Adrenal gland (tissue), 12 donors: Measurements from ENCODE around the gene ABCD1. TPM values are rescaled to one million over a fixed set of nuclear protein-coding genes. Genes with fewer than 3 reads are reported as not detected.

Experiments
- DNase-seq, 7 donors: peaks; one replicate each; pipeline ENCODE4 v3.0.0-alpha.2; 2019 to 2020
- H3K27ac ChIP-seq, 5 donors: fragments of 200-600 bp; sonication (generic) in 4 of 5; 1 replicate in 3 of 5; 2 replicates in 2 of 5; pipeline versions ENCODE4 v1.5.1 to v1.8.0; 2016 to 2020; ENCODE audit warnings: mild to moderate bottlenecking in 1 of 5
- H3K27me3 ChIP-seq: fragments of 200-600 bp; 2 replicates; pipeline ENCODE4 v1.8.0; 2021
- H3K36me3 ChIP-seq, 2 donors: fragments of 200-600 bp; replicated peaks in 1 of 2; 1 replicate in 1 of 2; 2 replicates in 1 of 2; pipeline versions ENCODE4 v1.5.1 to v1.8.0; 2018 to 2022
- H3K4me1 ChIP-seq, 2 donors: fragments of 200-600 bp; replicated peaks in 1 of 2; 1 replicate in 1 of 2; 2 replicates in 1 of 2; pipeline versions ENCODE4 v1.5.1 to v1.8.0; 2018 to 2021
- H3K4me3 ChIP-seq, 4 donors: fragments of 200-600 bp; sonication (generic) in 3 of 4; one replicate each; pipeline ENCODE4 v1.5.1; 2016 to 2018
- H3K9me3 ChIP-seq, 3 donors: fragments of 200-600 bp; sonication (generic) in 1 of 3; replicated peaks in 1 of 3; 1 replicate in 2 of 3; 2 replicates in 1 of 3; pipeline versions ENCODE4 v1.5.1 to v1.8.0; 2016 to 2021
- CTCF ChIP-seq, 6 experiments: fragments of 450-650 bp in 4 of 6; fragments of 200-600 bp in 2 of 6; sonication (generic) in 1 of 6; IDR thresholded peaks; 1 replicate in 5 of 6; 2 replicates in 1 of 6; pipeline versions ENCODE4 v1.5.1 to v1.8.0; 2016 to 2021; ENCODE audit warnings: antibody characterized with exemption in 6 of 6, mild to moderate bottlenecking in 2 of 6, moderate library complexity in 1 of 6
- POLR2A ChIP-seq, 2 donors: fragments of 450-650 bp; IDR thresholded peaks; one replicate each; pipeline ENCODE4 v1.6.1; 2017; ENCODE audit warnings: antibody characterized with exemption in 2 of 2, mild to moderate bottlenecking in 2 of 2, moderate library complexity in 1 of 2
- WGBS, 4 donors: extraction: QIAGEN DNeasy Blood & Tissue Kit in 2 of 4; methylation state at CpG; one replicate each; pipeline versions ENCODE4 v1.1.5 to v1.1.7; 2013 to 2017; 5-methylcytosine and 5-hydroxymethylcytosine counted together
- intact Hi-C, 2 donors: fragments of 100-400 bp; cut with DNase I; formaldehyde crosslinking; loops; one replicate each; pipeline versions ENCODE4 v1.14.1 to v1.15.0; 2022 to 2023
- polyA plus RNA-seq, 3 donors: library from polyadenylated mRNA; stranded (reverse); fragments of 200-250 nt in 2 of 3; fragments of 350-450 nt in 1 of 3; fragmentation: Illumina TruSeq in 1 of 3; extraction: RNeasy Lipid Tissue Mini Kit (QIAGEN cat#74804) in 1 of 3; gene quantifications; one replicate each; pipeline ENCODE4 v1.2.3, GENCODE V29; 2013 to 2014
- total RNA-seq, 9 donors: library from RNA; depleted of rRNA in 4 of 9; stranded (reverse); fragments of >200 nt in 4 of 9; fragments of 120-200 nt in 1 of 9; fragmentation: NEBNext Ultra II Directional in 1 of 9; extraction: Animal tissue kit (Norgen Biotek cat#: 25700) in 1 of 9; gene quantifications; one replicate each; pipeline versions ENCODE4 v1.1.0 to v1.2.4, GENCODE V29; 2013 to 2023
- donor health status: healthy with polysubstance abuse.
- donor health status: Bipolar disorder and iron deficiency.
- donor health status: DM: yes; HTN: yes; CAD: no.
- donor health status: DM: no; HTN: no; CAD: no.
- donor health status: DM: no; HTN: no; CAD: no.
- donor health status: DM: yes; HTN: yes; CAD: no.

ABCD1 gene
- total and polyA plus RNA-seq, 12 donors, result 29.6 to 78.0 (median 50.4) TPM

GRCh38 chrX:153782871-153783270 is 58.2 kb downstream of the ABCD1 start:
- H3K4me1 ChIP-seq, result peaks cover 0 to 5% of the 10 kb centered on the region in 2 donors
- TF ChIP-seq POLR2A (IDR thresholded peaks at IDR 0.05), result no peak
- TF ChIP-seq CTCF (IDR thresholded peaks at IDR 0.05), result no peak
- H3K4me3 ChIP-seq, result no peak overlapping the region
- H3K9me3 ChIP-seq, result no peaks in the 10 kb centered on the region
- no peaks in the 10 kb centered on the region for H3K27me3 ChIP-seq
- no peak for DNase-seq
- WGBS, 4 donors, result 87 to 93% methylated on average over 11 to 14 of the region's 14 CpGs; no CpG with 5 or more reads in 2 of the 4 donors
- no peak overlapping the region for H3K27ac ChIP-seq
- peaks cover 0 to 29% of the 10 kb centered on the region in 2 donors for H3K36me3 ChIP-seq
- intact Hi-C loops, result no loop called here

GRCh38 chrX:153783378-153784013 is 58.8 kb downstream of the ABCD1 start:
- H3K27me3 ChIP-seq, result no peaks in the 10 kb centered on the region
- H3K4me3 ChIP-seq, result no peak overlapping the region
- DNase-seq, result no peak
- H3K9me3 ChIP-seq, result no peaks in the 10 kb centered on the region
- H3K36me3 ChIP-seq, result peaks cover 0 to 29% of the 10 kb centered on the region in 2 donors
- no peak overlapping the region for H3K27ac ChIP-seq
- intact Hi-C loops, result no loop called here
- peaks cover 0 to 5% of the 10 kb centered on the region in 2 donors for H3K4me1 ChIP-seq
- TF ChIP-seq POLR2A (IDR thresholded peaks at IDR 0.05) (no peak), CTCF (IDR thresholded peaks at IDR 0.05) (no peak)
- 58 to 83% (median 76%) methylated on average over 10 to 24 of the region's 24 CpGs for WGBS, 4 donors

- intact Hi-C loops, result no loop called here
- TF ChIP-seq CTCF (IDR thresholded peaks at IDR 0.05) (no peak), POLR2A (IDR thresholded peaks at IDR 0.05) (no peak)
- H3K36me3 ChIP-seq, result peaks cover 0 to 29% of the 10 kb centered on the region in 2 donors
- H3K9me3 ChIP-seq, result no peaks in the 10 kb centered on the region
- H3K27me3 ChIP-seq, result no peaks in the 10 kb centered on the region
- no peak overlapping the region for H3K4me3 ChIP-seq
- H3K27ac ChIP-seq, result no peak overlapping the region
- 90 to 94% (median 93%) methylated on average over 5 to 27 of the region's 27 CpGs; no CpG with 5 or more reads in 1 of the 4 donors for WGBS, 4 donors
- peaks cover 0 to 5% of the 10 kb centered on the region in 2 donors for H3K4me1 ChIP-seq
- no peak for DNase-seq
These were observed 59.8 kb downstream of the ABCD1 start for GRCh38 chrX:153784325-153784967.

- TF ChIP-seq CTCF (IDR thresholded peaks at IDR 0.05) (no peak), POLR2A (IDR thresholded peaks at IDR 0.05) (no peak)
- Histone ChIP-seq H3K36me3 (peaks cover 0 to 29% of the 10 kb centered on the region in 2 donors), H3K9me3 (no peaks in the 10 kb centered on the region), H3K27me3 (no peaks in the 10 kb centered on the region), H3K4me1 (no peaks in the 10 kb centered on the region), H3K27ac (no peak overlapping the region), H3K4me3 (no peak overlapping the region)
- DNase-seq, result no peak
- WGBS, 4 donors, result 80 to 92% (median 87%) methylated on average over 5 to 15 of the region's 15 CpGs
- intact Hi-C loops, result no loop called here
These were observed 62.0 kb downstream of the ABCD1 start for GRCh38 chrX:153786669-153787068.
